ENCODE results near the gene LCN12. TPM values are rescaled to one million over a fixed set of nuclear protein-coding genes. Genes with fewer than 3 reads are reported as not detected.

The LCN12 gene
- total RNA-seq, 1 experiment from 2014 or later = 2.1 TPM

- peaks cover 10 to 12% of the 10 kb centered on the region in 2 experiments for H3K4me1 Mint-ChIP-seq
- Histone ChIP-seq H4K20me1 (ENCODE audit: control insufficient read depth, insufficient read depth, insufficient read length) (no peaks in the 10 kb centered on the region), H3K4ac (ENCODE audit: low read depth, low read length) (no peak overlapping the region), H3K4me1 (ENCODE audit: insufficient read depth, low read length) (no peaks in the 10 kb centered on the region), H2BK12ac (ENCODE audit: insufficient read length, low read depth, low read length) (no peak overlapping the region), H2AK5ac (ENCODE audit: insufficient read length, low read length) (no peak overlapping the region), H2BK120ac (ENCODE audit: low read depth, low read length, poor library complexity, severe bottlenecking) (no peak overlapping the region), H3K4me2 (ENCODE audit: insufficient read depth, insufficient read length, low read length) (peak overlapping the region; percentile 66), H3K23me2 (ENCODE audit: insufficient read length, low read depth, low read length, poor library complexity, severe bottlenecking) (peaks cover 6% of the 10 kb centered on the region), H3K79me2 (ENCODE audit: insufficient read depth, low read length) (no peaks in the 10 kb centered on the region), H4K8ac (replicated peaks; ENCODE audit: insufficient read length, low read depth, low read length) (no peak overlapping the region), H3K79me1 (ENCODE audit: insufficient read depth, low read depth, low read length, poor library complexity, severe bottlenecking) (no peaks in the 10 kb centered on the region), H3T11ph (ENCODE audit: low read length) (no peak overlapping the region), H3K18ac (ENCODE audit: insufficient read length, low read depth, low read length) (no peak overlapping the region), H3K14ac (ENCODE audit: insufficient read depth, low read length) (no peak overlapping the region), H3K23ac (ENCODE audit: insufficient read length, low read depth, low read length) (no peak overlapping the region), H3K56ac (ENCODE audit: insufficient read length, low read depth, low read length) (no peak overlapping the region), H2BK20ac (ENCODE audit: low read depth, low read length, poor library complexity, severe bottlenecking) (no peak overlapping the region), H2AFZ (ENCODE audit: low read length) (no peak overlapping the region), H4K91ac (ENCODE audit: insufficient read length, low read depth, low read length) (no peak overlapping the region), H2BK5ac (ENCODE audit: insufficient read length, low read length) (no peak overlapping the region), H3K27ac (ENCODE audit: insufficient read length, low read depth, low read length) (no peak overlapping the region), H3K27me3 (ENCODE audit: insufficient read depth, low read length) (no peaks in the 10 kb centered on the region), H3K9me3 (ENCODE audit: control insufficient read depth, low read depth, low read length) (no peaks in the 10 kb centered on the region), H2BK15ac (ENCODE audit: low read depth, low read length) (no peak overlapping the region), H3K9ac (ENCODE audit: extremely low read depth, insufficient read length, low read length) (peak overlapping the region; percentile 40), H4K5ac (ENCODE audit: insufficient read length, low read depth, low read length) (no peak overlapping the region)
- peak overlapping the region; percentile 81 to 89 for H3K4me3 Mint-ChIP-seq
- no peak for DNase-seq
- peaks cover 2 to 8% (median 2%) of the 10 kb centered on the region in 3 experiments; a peak in 5 of 7 replicates for H3K36me3 Mint-ChIP-seq (ENCODE audit: insufficient read depth in 1 of 3, low read depth in 3 of 3)
- no peak overlapping the region for H3K27ac Mint-ChIP-seq
- peaks cover 26% of the 10 kb centered on the region for H3K27me3 Mint-ChIP-seq (ENCODE audit: low read depth)
- WGBS (ENCODE audit: extremely low coverage, insufficient read length, low lambda C conversion rate) = no CpG with 5 or more reads among the region's 18 CpGs
- peaks cover 9 to 10% of the 10 kb centered on the region in 2 experiments; a peak in 3 of 5 replicates for H3K9me3 Mint-ChIP-seq
- TF ChIP-seq CTCF (conservative IDR thresholded peaks at IDR 0.05) = no peak
Measured at GRCh38 chr9:136992819-136993369, 40.8 kb downstream of the LCN12 start.
